ENCODE measurements around the gene MAST1.

GRCh38 chr19:12921047-12921446 is 82.7 kb downstream of the MAST1 start:
- no peak for TF ChIP-seq POLR2A (IDR thresholded peaks at IDR 0.05; ENCODE audit: borderline replicate concordance, extremely low read depth, insufficient read depth, insufficient read length)
- no peak for TF ChIP-seq ATF3 (IDR thresholded peaks at IDR 0.05)
- TF ChIP-seq, protein P1, sequence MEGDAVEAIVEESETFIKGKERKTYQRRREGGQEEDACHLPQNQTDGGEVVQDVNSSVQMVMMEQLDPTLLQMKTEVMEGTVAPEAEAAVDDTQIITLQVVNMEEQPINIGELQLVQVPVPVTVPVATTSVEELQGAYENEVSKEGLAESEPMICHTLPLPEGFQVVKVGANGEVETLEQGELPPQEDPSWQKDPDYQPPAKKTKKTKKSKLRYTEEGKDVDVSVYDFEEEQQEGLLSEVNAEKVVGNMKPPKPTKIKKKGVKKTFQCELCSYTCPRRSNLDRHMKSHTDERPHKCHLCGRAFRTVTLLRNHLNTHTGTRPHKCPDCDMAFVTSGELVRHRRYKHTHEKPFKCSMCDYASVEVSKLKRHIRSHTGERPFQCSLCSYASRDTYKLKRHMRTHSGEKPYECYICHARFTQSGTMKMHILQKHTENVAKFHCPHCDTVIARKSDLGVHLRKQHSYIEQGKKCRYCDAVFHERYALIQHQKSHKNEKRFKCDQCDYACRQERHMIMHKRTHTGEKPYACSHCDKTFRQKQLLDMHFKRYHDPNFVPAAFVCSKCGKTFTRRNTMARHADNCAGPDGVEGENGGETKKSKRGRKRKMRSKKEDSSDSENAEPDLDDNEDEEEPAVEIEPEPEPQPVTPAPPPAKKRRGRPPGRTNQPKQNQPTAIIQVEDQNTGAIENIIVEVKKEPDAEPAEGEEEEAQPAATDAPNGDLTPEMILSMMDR (IDR thresholded peaks at IDR 0.05 in 2 of 3, conservative IDR thresholded peaks at IDR 0.05 in 1 of 3; ENCODE audit: borderline replicate concordance in 1 of 3, insufficient read depth in 1 of 3, low read depth in 2 of 3, low read length in 2 of 3) = no peak
- no peak for TF ChIP-seq SIN3A (IDR thresholded peaks at IDR 0.05; ENCODE audit: low read depth)
- no peak for TF ChIP-seq JUND (IDR thresholded peaks at IDR 0.05)
- TF ChIP-seq YY1 (IDR thresholded peaks at IDR 0.05; ENCODE audit: extremely low read depth, insufficient replicate concordance, low read depth, low read length) = no peak
- TF ChIP-seq POLR2AphosphoS5 (IDR thresholded peaks at IDR 0.05; ENCODE audit: low read depth, low read length) = no peak; the same call in 1 of the 2 replicates
- no peak for TF ChIP-seq REST (IDR thresholded peaks at IDR 0.05; ENCODE audit: low read depth)
- TF ChIP-seq EZH2 (IDR thresholded peaks at IDR 0.05) = no peak
- no peak for TF ChIP-seq FOSL1 (IDR thresholded peaks at IDR 0.05; ENCODE audit: low read depth)
